ENCODE data around the gene PLAC8. TPM values are rescaled to one million over a fixed set of nuclear protein-coding genes. Genes with fewer than 3 reads are reported as not detected.

Gene PLAC8, protein sequence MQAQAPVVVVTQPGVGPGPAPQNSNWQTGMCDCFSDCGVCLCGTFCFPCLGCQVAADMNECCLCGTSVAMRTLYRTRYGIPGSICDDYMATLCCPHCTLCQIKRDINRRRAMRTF
- total RNA-seq, result 0.21 TPM in 1 of 2 replicates, not detected in the other

DNA sequence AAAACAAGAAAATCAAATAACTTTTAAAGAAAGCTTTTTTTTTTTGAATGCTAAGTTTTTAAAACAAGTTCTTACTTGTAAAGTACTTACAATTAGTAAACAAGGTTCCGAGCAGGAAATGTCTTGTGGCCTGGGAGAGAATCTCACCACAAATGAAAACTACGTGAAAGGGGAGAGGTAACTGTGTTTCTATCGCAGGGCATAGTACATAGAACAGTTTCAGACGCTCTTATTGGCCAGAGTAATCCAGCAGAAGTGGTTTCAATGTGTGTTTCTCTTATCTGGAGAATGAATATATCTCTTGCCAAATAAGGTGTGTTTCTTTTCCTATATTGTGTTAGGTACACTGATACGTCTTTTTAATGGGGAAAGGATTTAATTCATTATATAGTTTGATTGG is at the start of gene PLAC8:
Gene PLAC8, minus strand, starts transcription at position 154 of the 400 bp plus-strand sequence. CDS start 6,808 bp downstream, outside the sequence.
- no peak for DNase-seq (ENCODE audit: low read depth)
- H3K36me3 ChIP-seq (ENCODE audit: control insufficient read depth, insufficient read depth, low read length), result no peaks in the 10 kb centered on the region
- TF ChIP-seq, protein P1, sequence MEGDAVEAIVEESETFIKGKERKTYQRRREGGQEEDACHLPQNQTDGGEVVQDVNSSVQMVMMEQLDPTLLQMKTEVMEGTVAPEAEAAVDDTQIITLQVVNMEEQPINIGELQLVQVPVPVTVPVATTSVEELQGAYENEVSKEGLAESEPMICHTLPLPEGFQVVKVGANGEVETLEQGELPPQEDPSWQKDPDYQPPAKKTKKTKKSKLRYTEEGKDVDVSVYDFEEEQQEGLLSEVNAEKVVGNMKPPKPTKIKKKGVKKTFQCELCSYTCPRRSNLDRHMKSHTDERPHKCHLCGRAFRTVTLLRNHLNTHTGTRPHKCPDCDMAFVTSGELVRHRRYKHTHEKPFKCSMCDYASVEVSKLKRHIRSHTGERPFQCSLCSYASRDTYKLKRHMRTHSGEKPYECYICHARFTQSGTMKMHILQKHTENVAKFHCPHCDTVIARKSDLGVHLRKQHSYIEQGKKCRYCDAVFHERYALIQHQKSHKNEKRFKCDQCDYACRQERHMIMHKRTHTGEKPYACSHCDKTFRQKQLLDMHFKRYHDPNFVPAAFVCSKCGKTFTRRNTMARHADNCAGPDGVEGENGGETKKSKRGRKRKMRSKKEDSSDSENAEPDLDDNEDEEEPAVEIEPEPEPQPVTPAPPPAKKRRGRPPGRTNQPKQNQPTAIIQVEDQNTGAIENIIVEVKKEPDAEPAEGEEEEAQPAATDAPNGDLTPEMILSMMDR (IDR thresholded peaks at IDR 0.05; ENCODE audit: insufficient read depth, low read length, poor library complexity, severe bottlenecking), result no peak
- no peak within 1 kb of the TSS for H3K4me3 ChIP-seq (ENCODE audit: low read depth, low read length)
- no peaks in the 10 kb centered on the region for H3K27me3 ChIP-seq (ENCODE audit: control insufficient read depth, insufficient read depth, low read length)

- Histone ChIP-seq H3K4me3 (ENCODE audit: low read depth, low read length) (no peak overlapping the region), H3K36me3 (ENCODE audit: control insufficient read depth, insufficient read depth, low read length) (no peaks in the 10 kb centered on the region), H3K27me3 (ENCODE audit: control insufficient read depth, insufficient read depth, low read length) (no peaks in the 10 kb centered on the region)
- TF ChIP-seq, protein P1 (IDR thresholded peaks at IDR 0.05; ENCODE audit: insufficient read depth, low read length, poor library complexity, severe bottlenecking), result no peak
- DNase-seq (ENCODE audit: low read depth), result no peak
Measured at GRCh38 chr4:83153417-83153816, 38.9 kb upstream of the PLAC8 start.

- Histone ChIP-seq H3K36me3 (ENCODE audit: control insufficient read depth, insufficient read depth, low read length) (no peaks in the 10 kb centered on the region), H3K4me3 (ENCODE audit: low read depth, low read length) (no peak overlapping the region), H3K27me3 (ENCODE audit: control insufficient read depth, insufficient read depth, low read length) (no peaks in the 10 kb centered on the region)
- TF ChIP-seq, protein P1 (IDR thresholded peaks at IDR 0.05; ENCODE audit: insufficient read depth, low read length, poor library complexity, severe bottlenecking), result no peak
- no peak for DNase-seq (ENCODE audit: low read depth)
Measured at GRCh38 chr4:83152746-83153145, 38.2 kb upstream of the PLAC8 start.

GRCh38 chr4:83151651-83152050 is 37.1 kb upstream of the PLAC8 start:
- TF ChIP-seq, protein P1 (IDR thresholded peaks at IDR 0.05; ENCODE audit: insufficient read depth, low read length, poor library complexity, severe bottlenecking), result no peak
- no peaks in the 10 kb centered on the region for H3K36me3 ChIP-seq (ENCODE audit: control insufficient read depth, insufficient read depth, low read length)
- H3K27me3 ChIP-seq (ENCODE audit: control insufficient read depth, insufficient read depth, low read length), result no peaks in the 10 kb centered on the region
- no peak for DNase-seq (ENCODE audit: low read depth)
- no peak overlapping the region for H3K4me3 ChIP-seq (ENCODE audit: low read depth, low read length)

- DNase-seq (ENCODE audit: low read depth), result no peak
- Histone ChIP-seq H3K4me3 (ENCODE audit: low read depth, low read length) (no peak overlapping the region), H3K36me3 (ENCODE audit: control insufficient read depth, insufficient read depth, low read length) (no peaks in the 10 kb centered on the region), H3K27me3 (ENCODE audit: control insufficient read depth, insufficient read depth, low read length) (no peaks in the 10 kb centered on the region)
- TF ChIP-seq, protein P1 (IDR thresholded peaks at IDR 0.05; ENCODE audit: insufficient read depth, low read length, poor library complexity, severe bottlenecking), result no peak
Measured at GRCh38 chr4:83150653-83151330, 36.3 kb upstream of the PLAC8 start.
